Stimulated activated CD4-positive, alpha-beta T cell treated with anti-CD3 and anti-CD28 coated beads, Interleukin-4, amount 100 ng/mL, for 24 hours (primary cell): Measurements from ENCODE around the gene SGMS1.

Source experiments
- DNase-seq: peaks from one replicate; pipeline ENCODE4 v3.0.0-alpha.2; 2020

The SGMS1 gene

DNA sequence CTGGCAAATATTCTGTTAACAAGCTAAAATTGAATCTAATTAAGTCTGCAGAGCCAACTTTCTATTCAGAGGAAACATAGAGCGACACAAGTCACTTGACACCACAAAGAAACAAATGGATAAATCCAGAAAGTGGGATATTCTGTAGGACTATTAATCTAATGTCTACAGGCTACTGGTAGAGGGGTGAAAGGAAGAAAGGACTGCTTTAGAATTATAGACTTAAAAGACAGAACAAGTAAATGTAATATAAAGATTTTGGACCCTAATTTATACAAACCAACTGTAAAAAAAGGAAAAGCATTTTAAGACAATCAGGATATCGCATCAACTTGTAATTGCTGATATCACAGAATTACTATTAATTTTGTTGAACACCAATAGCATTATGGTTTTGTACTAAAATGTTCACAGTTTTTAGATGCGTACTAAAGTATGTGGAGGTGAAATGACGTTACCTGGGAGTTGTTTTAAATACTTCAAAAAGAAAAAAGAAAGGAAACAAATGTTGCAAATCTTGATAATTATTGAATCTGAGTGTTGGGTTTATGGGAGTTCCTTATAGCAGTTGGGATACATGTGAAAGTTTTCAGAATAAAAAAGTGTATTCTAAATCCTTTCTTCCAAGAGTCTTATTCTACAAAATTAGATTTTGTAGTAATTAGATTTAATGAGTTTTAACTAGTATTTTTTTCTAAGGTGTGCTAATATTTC lies 298.9 kb downstream of the SGMS1 start:
- no peak for DNase-seq

DNA sequence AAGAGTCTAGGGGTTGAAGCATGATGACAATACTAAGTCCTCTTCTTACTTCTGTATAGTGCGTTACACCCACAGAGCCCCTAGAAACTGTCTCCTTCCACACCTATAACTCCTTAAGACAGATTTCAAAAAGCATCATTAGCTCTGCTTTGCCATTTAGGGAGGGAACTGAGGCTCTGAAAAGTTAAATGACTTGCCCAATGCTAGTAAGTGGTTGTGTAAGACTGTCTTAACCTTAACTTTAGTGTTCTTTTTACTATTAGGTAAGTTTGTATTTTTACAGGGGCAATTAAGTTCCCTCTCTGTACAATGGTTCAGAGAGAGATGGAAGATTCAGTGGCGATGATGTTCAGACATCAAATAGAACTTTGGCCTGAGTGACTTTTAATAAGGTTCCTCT lies 299.7 kb downstream of the SGMS1 start:
- no peak for DNase-seq

DNA sequence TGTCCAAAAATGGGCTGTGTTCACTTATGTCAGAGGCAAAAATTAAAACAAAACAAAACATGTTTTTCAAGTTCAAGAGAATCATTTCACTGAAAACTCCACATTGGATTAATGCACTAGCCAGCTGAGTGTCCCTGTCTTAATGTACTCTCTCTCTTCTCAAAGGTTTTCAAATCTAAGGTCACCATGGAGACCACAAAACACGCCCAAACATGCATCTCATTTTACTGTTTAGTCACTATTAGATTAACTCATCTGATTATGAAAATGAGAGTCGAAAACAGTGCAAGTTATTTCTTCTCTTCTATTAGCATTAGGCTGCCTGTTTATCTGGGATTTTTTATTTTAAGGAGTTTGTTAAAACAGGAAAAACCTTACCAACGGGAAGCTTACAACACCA lies 301.7 kb downstream of the SGMS1 start:
- DNase-seq: no peak

DNA sequence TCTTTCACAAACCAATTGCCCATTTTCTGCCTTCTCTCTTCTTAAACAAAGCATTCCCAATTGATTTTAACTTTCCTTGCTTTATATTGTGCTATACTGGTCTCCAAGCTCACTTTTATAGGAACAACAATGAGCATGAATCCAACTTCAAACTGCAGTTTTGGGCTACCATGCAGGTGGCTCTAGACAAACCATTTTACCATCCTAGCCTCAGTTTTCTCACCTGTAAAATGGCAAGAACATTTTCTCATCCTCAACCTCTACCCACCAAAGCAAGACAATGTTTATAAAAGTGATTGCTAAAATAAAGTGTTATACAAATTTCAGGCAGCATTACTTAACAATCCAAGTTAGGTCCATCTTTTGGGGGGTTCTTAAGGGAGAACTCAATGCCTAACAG lies 305.6 kb downstream of the SGMS1 start:
- no peak for DNase-seq

DNA sequence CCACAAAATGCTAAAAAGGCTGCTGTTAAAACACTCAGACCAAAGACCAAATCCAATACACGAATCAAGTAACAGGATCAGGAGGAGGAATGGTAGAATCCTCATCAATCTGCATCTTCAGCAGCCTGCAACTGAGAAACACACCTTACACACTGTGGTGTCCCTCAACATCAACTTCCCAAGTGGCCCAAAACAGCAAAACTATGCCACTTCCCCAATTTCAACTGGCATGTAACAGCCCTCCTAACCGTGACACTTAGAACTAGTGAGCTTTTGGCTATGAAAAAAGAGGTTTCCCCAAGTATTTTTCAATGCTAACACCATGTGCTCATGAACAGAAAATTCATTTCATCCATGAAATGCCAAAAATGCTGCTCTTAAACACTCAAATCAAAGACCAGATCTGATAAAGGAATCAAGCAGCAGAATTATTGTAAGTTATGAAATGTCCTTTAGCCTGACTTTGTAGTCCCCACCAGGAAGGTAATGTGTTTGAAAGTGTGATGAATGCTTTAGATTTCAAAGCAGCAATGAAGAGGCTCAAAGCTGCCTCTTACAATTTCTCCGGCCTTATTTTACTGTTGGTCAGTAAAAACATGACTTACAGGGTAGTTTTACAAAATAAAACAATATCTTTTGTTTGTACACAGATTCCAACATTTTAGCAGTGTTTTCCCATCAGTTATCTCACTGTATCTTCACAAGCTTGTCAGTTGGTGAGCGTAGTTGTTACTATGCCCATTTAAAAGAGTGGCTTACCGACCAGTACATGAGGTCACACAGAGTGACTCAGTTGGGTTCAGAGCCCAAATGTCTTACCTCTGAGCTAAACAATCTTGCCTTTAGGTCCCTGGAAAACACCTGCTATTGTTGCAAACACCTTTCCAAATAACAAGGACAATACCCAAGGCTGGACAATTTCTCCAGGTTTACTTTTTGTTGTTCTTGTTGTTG lies 306.8 kb downstream of the SGMS1 start:
- no peak for DNase-seq

DNA sequence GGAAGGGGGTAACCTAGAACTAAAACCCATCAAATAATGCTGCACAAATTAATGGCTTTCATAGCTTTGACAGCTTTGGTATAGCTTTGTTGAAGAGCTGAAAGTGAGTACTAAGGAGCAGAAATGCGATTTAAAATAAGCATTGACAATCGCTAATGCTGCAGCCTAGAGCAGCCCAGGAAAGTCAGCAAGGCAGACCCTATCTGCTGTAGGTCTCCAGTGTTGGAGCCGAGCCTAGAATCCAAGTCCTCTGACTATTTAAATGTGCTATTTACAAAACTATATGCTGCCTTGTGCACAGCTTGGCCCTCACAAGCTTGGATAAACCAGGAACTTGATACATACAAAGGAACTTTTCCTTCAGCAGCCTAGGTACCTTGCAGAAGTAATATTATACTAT lies 307.6 kb downstream of the SGMS1 start:
- no peak for DNase-seq

DNA sequence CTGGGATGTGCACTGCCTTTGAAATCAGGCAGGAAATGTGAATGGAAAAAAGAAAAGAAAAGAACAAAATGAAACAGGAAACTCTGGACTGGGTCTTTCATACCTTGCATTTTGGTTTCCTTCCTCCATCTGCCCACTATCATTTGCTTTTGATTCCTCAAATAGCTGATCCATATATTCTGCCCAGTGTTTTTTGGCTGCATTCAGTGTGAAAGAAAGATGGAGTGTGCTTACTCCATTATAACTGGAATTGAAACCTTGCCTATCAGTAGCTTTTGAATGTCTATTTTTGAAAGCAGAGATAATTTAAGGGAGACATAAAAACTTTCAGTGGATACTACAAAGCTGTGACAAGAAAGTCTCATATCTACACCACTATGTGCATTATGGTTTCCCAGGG lies 308.3 kb downstream of the SGMS1 start:
- no peak for DNase-seq

DNA sequence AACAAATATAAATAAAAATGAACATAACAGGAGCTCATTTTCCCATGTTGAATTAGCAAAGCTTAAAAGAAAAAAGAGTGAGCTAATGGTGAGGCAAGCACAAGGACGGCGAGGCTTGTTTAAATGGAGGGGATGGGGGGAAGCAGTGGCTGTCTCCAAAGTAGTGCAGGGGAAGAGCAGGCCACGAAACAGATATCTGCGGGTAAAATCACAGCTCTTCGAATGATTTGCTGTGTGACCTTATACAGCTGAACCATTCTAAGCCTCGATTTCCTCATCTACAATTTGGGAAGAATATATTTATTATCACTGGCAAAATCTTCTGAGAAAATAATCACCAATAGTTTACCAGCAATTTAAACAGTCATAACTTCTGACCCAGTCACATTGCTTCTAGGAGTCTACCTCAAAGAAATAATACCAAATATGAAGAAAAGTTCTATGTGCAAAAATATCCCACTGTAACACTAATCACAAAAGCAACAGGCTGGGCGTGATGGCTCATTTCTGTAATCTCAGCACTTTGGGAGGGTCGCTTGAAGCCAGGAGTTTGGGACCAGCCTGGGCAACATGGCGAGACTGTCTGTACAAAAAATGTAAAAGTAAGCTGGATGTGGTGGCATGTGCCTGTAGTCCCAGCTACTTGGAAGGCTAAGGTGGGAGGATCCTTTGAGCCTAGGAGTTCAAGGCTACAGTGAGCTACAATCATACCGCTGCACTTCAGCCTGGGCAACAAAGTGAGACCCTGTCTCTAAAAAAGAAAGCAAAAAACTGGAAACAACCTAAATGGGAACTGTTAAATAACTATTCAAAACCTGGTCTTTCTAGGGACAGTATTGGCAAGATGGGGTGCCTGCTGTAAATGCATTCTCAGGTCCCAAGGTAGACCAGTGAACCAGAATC lies 309.3 kb downstream of the SGMS1 start:
- DNase-seq: no peak

DNA sequence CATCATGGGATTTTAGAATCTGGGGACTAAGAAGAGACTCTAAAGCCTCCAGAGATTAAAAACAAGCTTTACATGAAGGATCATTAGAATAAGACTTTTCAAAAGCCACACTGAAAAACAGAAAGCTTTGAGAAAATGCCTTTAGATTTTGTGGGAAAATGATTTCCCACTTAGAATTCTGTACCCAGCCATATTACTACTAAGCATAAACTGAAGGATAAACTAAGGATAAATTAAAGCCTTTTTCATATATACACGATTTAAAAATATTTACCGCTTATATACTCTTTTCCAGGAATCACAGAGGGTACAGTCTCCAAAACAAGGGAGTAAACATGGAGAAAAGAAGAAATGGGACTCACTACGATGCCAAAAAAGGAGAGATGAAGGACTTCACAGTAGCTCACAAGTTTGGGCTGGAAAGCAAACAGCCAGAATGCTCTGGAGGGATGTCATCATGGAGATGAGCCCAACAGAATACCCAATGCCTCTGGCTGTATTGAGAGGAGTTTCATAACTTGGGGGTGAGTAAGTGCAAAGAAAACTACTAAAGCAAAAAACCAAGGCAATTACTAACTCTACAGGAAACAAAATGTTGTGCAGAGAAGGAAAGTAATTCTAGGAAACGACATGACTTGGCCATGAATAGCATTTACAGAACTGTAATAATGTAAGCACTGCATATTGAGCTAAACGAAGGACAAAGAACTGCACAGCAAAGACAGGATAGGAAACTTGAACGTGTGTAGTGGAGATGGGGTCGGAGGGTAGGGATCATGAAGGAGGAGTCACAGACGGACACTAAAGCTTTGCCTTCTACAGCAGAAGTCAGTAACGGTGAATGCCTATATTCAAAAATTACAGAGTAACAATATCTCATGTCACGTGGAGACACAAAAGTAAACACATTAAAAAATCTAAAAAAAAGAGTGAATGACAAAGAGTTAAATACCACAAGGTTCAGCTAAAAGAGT lies 311.0 kb downstream of the SGMS1 start:
- no peak for DNase-seq

DNA sequence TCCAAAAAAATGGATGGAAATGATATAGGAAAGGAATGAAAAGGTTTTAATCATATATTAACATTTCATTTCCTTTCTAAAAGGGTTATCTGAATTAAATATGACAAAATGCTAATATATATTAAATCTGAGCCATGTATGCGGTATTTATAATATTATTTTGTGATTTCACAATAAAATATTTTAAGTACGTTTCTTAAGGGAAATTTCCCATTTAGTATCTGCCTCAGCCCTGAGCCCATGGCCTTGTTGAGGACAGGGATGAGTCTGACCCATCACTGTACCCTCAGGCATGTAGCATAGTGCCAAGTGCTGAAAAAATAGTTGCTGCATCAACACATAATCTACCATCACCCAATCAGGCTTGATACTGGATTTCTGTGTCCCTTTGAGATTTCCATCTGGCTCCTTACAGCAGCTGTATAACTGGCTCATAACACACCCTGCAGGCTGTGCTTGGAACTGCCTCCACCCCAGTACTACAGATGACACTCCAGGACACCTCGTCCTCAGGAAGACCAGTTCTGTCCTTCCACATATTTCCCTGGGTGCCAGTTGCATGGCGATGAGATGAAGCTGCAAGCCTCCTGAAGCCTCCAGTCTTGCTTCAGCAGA lies 313.1 kb downstream of the SGMS1 start:
- DNase-seq: peak; percentile 19

DNA sequence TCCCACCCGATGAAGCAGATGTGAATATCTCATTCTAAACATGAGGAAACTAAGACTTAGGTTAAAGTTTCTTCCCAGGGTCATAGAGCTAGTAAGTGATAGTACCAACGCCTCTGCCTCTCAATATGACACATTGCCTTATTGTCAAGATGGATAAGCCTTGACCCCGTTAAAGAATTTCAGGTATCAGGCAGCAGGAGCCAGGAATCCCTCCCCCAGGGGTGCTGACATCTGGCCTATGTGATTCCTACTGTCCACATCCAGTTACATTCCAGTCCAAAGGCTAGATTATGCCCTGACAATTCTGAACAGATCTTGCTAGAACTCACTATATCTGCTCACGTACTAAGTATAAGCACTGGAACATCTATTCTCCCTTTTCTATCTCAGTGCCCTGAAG lies 314.4 kb downstream of the SGMS1 start:
- DNase-seq: no peak

DNA sequence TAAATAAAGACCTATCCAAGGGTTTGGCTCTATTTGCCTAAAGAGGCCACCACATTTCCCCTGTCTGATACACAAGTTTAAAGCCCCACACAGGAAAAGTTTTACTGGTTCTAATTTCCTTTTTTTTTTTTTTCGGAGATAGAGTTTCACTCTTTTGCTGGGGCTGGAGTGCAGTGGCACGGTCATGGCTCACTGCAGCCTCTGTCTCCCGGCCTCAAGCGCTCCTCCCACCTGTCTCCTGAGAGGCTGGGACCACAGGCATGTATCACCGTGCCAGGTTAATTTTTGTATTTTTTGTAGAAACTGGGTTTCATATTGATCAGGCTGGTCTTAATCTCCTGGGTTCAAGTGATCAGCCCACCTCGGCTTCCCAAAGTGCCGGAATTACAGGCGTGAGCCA lies 319.1 kb downstream of the SGMS1 start:
- no peak for DNase-seq

DNA sequence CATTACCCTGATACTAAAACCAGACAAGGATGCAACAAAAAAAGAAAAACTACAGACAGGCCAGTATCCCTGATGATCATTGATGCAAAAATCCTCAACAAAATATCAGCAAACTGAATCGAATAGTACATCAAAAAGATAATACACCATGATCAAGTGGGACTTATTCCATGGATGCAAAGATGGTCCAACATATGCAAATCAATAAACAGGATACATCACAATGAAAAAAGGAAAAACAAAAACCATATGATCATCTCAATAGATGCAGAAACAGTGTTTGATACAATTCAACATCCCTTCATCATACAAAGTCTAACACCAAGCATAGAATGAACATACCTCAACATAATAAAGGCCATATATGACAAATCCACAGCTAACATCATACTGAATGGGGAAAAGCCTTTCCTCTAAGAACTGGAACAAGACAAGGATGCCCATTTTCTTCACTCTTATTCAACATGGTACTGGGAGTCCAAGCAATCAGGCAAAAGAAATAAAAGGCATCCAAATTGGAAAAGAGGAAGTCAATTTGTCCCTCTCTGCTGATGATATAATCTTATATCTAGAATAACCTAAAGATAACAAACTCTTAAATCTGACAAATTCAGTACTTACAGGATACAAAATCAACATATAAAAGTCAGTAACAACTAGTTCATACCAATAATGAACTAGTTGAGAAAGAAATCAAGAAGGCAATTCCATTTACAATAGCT lies 323.6 kb downstream of the SGMS1 start:
- DNase-seq: no peak

DNA sequence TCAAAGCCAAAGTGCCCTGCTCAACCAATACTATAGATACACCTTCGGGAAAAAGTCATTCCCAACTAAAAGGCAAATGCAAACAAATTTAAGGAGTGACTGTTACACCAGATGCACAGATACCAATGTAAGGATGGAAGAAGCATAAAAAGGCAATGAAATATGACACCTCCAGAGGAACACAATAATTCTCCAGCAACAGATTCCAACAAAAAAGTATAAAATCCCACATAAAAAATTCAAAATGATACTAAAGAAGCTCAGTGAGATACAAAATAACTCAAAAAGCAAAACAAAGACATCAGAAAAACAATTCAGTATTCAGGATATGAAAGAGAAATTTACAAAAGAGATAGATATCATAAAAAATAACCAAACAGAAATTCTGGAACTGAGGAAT lies 328.4 kb downstream of the SGMS1 start:
- DNase-seq: no peak

DNA sequence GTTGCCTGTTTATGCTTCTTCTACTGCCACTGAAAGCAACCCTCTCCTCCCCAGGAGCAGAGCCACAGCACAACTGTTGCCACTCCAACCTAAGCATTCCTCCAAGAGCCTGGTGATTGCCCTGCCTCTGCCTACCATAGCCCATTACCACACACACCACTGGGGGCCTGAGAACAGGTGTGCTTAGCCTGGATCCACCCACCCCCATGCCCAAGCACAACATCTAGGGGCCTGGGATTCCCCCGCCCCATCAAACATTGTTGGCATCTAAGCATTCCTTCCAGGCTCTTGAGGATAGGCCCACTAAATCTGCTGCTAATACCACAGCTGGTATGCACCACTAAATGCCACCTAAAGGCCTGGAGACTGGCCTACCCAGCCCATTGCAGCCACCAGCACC lies 329.2 kb downstream of the SGMS1 start:
- DNase-seq: no peak

DNA sequence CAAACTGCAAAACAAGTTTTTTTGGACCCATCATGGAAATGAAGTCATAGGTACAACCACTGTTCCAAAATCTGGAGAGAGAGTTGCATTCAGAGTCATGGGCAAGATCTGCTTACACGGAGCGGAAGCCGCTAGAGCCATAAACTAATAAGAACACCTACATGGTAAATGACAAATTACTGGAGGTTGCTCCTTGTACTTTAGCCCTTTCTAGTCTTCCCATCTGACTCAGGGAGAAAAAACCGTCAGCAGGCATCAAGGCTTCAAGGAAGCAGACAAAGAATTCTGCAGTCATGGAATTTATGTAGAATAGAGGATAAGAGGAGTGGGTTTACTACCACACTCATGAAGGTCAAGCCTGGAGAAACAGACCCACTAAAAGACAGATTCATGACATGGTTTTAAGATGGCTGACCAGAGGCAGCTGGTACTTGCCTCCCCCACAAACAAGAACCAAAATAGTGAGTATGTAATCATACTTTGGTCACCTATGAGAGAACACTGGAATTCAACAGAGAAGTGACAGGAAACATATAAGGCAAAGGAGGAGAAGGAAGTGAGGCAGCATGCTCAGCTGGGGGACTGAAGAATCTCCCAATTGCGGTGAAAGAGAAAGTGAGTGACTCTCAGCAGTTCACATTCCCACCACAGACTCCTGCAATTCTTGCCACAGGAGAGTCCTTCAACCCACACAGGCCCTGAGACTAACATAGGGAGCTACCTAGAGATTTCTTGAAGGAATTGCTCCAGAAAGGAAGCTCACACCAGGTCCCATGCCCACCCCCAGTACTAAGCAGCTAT lies 330.0 kb downstream of the SGMS1 start:
- DNase-seq: no peak

DNA sequence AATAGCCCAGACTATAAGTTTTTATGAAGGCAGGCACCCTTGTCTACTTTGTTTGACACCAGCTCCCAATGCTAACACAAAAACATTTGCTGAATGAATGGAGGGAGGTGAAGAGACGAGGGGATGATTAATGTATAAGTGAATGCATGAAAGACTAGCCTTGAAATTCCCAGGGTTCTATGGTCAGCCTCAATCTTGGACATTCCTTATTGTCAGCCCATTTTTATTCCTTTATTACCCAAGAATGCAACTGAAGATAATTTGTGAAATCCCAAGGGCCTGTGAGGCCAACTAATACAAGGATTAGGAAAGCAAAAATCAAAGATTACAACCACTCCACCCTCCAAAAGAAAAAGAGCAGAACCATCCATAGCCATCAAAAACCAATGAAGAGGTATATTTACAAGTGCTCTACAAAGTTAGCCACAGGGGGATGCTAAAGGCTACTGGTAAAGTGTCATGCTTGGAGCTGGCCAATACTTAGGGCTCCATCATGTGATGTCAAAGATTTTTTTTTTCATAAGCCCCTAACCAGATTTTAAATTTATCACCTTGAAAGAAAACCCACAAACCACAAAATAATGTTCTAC lies 332.4 kb downstream of the SGMS1 start:
- no peak for DNase-seq

DNA sequence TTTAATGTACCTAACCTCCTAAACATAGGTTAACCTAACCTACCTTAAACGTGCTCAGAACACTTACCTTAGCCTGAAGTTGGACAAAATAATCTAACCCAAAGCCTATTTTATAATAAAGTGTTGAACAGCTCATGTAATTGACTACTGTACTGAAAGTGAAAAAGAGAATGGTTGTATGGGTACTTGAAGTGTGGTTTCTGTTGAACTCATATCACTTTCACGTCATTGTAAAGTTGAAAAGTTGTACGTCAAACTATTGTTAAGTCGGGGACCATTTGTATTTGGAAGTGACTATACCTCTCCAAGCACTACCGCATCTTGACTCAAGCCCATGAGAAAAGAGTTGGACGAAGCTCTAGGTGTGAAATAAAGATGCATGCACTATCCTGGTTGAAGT lies 334.6 kb downstream of the SGMS1 start:
- no peak for DNase-seq

DNA sequence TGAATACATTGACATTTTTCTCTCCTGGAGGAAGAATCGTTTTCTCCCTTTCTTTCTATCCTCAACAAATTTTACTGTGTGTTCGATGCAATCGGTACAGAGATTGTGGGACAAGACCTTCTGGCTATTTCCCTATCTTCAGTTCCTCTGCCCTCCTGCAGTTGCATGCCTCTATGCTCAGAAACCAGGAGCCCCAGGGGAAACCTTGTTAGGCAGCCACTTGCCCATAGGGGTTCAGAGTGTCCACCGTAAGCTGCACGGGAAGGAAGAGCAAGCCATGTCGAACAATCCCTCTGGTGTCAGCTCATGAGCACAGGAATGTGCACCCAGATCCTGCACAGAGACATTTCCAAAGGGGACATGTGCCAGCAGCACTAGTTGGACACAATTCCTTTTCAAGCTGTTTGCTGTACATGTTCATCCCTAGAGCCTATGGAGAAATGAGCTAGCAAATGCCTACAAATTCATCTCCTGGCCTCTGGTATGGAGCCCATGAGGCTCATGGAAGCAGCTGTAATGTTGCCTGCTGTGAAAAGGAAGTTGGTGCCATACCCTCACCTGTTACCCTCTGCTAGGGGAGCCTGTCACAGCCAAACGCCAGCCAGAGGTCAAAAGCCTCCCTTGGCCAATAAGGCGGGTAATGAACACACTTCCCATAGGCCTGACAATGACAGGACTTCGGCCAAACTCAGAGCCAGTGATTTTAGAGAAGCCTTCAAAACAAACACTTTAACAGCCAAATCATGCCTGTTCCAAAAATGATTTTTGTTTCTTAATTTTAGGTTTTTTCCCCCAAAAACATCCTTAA lies 336.6 kb downstream of the SGMS1 start:
- DNase-seq: no peak
